ENCODE measurements around the gene TRIM75.
"Not testable (repeated sequence)": the region's sequence is repeated elsewhere in the genome, so short reads cannot be mapped to it uniquely, and the experiment has no call there.

TRIM75 gene

GRCh38 chr4:165053645-165054044 lies at the start of gene TRIM75:
Gene TRIM75 (plus strand): TSS chr4:165053866. CDS start chr4:165059148, 5,282 bp downstream.
- DNase-seq, result no peak

GRCh38 chr4:165005352-165005925 lies 48.2 kb upstream of the TRIM75 start:
- DNase-seq, result no peak

GRCh38 chr4:165006456-165006855 lies 47.2 kb upstream of the TRIM75 start:
- no peak for DNase-seq

- no peak for DNase-seq
These were observed 46.8 kb upstream of the TRIM75 start for GRCh38 chr4:165006886-165007285.

- no peak for DNase-seq
These were observed 44.0 kb upstream of the TRIM75 start for GRCh38 chr4:165009493-165010227.

- DNase-seq, result no peak
These were observed 43.2 kb upstream of the TRIM75 start for GRCh38 chr4:165010487-165010886.

GRCh38 chr4:165010991-165011390 lies 42.7 kb upstream of the TRIM75 start:
- no peak for DNase-seq

- DNase-seq, result no peak
These were observed 42.3 kb upstream of the TRIM75 start for GRCh38 chr4:165011403-165011802.

- DNase-seq, result no peak
These were observed 40.0 kb upstream of the TRIM75 start for GRCh38 chr4:165013691-165014090.

- DNase-seq, result no peak
These were observed 36.7 kb upstream of the TRIM75 start for GRCh38 chr4:165016971-165017370.

GRCh38 chr4:165019995-165020394 lies 33.7 kb upstream of the TRIM75 start:
- not testable (repeated sequence) for DNase-seq

- DNase-seq, result not testable (repeated sequence)
These were observed 27.9 kb upstream of the TRIM75 start for GRCh38 chr4:165025782-165026181.

- DNase-seq, result no peak
These were observed 25.8 kb upstream of the TRIM75 start for GRCh38 chr4:165027762-165028402.

- DNase-seq, result no peak
These were observed 22.0 kb upstream of the TRIM75 start, which contains the start of gene TRIM60 for GRCh38 chr4:165031436-165032211. Gene TRIM60 (plus strand): TSS chr4:165031999. CDS start chr4:165040073, 8,074 bp downstream.

GRCh38 chr4:165048170-165048569 lies 5.5 kb upstream of the TRIM75 start:
- no peak for DNase-seq

GRCh38 chr4:165052627-165053026 lies 1.0 kb upstream of the TRIM75 start:
- DNase-seq, result no peak

- DNase-seq, result no peak
These were observed 1.9 kb downstream of the TRIM75 start for GRCh38 chr4:165055601-165056000.

- no peak for DNase-seq
These were observed 5.0 kb downstream of the TRIM75 start for GRCh38 chr4:165058666-165059065.

- peak; percentile 52 for DNase-seq
These were observed 5.7 kb downstream of the TRIM75 start for GRCh38 chr4:165059386-165059785.

- no peak for DNase-seq
These were observed 7.3 kb downstream of the TRIM75 start for GRCh38 chr4:165060938-165061337.

GRCh38 chr4:165070560-165070959 lies 16.9 kb downstream of the TRIM75 start:
- no peak for DNase-seq

- not testable (repeated sequence) for DNase-seq
These were observed 19.7 kb downstream of the TRIM75 start for GRCh38 chr4:165073346-165073745.

GRCh38 chr4:165077034-165077578 lies 23.4 kb downstream of the TRIM75 start:
- no peak for DNase-seq
